Dermis blood vessel endothelial cell (primary cell): ENCODE measurements around the gene SETMAR. TPM values are rescaled to one million over a fixed set of nuclear protein-coding genes. Genes with fewer than 3 reads are reported as not detected.
A peak's percentile ranks its signal among the peaks of the same experiment; 100 is the strongest.
"Not testable (repeated sequence)": the region's sequence is repeated elsewhere in the genome, so short reads cannot be mapped to it uniquely, and the experiment has no call there.

ENCODE experiments used
- DNase-seq: peaks from one replicate; pipeline ENCODE4 v3.0.0; 2010
- total RNA-seq: library from RNA; depleted of rRNA; stranded (reverse); fragments of >200 nt; gene quantifications from 2 replicates; pipeline ENCODE4 v1.2.3, GENCODE V29; 2014

SETMAR gene
- 9.1 and 10.6 TPM in 2 replicates for total RNA-seq

DNA sequence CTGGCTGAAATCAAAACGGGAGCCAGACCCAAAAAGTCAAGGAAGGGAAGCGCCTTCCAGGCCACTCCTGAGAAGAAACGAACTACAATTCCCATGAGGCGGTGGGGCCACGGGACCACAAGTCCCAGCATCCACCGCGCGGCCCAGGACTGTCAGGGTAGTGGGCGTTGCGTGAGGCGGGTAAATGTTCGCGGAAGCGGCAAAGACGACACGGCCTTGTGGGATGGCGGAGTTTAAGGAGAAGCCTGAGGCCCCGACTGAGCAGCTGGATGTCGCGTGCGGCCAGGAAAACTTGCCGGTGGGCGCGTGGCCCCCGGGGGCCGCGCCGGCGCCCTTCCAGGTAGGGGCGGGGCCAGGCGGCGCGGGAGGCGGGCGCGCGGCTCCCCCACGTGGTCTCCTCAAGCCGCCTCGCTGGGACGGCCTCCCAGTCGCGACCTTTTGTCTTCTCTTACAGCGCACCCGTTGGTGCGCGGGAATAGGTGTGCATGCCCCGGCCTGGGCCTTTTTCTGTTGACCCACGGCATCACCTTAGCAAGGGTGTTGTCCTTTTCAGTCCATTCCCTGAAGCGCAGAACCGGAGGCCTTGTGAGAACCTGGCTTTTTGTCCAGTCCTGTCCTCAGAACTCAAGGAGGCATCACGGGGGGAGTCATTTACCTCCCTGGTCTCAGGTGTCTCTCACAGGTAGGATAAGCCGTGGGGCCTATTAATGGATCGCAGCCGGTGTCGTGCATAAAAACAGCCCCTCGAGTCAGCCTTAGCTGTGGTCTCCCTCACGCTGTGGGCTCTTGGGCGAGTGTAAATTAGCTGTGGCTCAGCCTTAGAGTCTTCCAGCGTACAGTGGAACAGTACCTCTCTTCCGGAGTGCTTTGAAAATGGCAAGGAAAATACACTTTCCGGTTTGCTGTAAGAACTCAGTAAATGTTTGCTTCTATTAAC, at the start of gene SETMAR:
Gene SETMAR, plus strand, starts transcription at position 183 of the 937 bp plus-strand sequence. Its CDS starts 2 bp downstream, at position 185.
- DNase-seq: peak; percentile 90

DNA sequence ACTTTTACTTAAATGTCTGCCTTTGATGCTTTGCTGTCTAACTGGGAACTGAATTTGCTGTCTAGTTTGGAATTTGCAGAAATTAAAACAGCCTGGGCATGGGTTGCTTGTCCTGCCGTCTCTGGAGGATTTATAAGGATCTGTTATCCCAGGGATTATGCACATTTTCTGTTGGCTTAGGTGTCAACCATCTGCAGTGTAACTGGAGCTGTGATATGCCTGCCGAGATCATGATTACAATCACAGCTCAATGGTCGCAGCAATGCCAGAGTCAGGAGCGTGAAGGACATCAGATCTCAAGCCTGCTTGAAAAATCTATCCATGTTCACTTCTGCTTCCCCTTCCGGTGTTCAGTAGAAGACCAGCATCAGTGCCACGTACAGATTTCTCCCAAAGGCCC, 41.8 kb upstream of the SETMAR start:
- DNase-seq: no peak

DNA sequence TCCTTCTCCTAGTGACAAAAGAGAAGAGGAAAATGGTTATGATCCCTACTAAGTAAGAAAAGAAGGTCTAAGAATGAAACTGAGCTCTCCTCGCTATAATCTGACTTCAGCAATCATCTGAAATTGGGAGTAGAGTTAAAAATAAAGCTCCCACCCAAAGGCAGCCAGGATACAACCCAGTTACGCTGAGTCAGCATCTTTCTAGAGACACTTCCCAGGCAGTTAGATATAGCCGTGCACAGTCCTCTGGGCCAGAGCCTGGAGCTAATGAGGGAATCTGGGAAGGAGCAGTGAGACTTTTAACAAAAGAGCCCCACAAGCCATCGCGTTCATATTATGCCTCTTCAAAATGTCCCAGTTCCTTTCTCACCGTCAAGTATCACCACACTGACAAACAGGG, 39.1 kb upstream of the SETMAR start:
- DNase-seq: no peak

DNA sequence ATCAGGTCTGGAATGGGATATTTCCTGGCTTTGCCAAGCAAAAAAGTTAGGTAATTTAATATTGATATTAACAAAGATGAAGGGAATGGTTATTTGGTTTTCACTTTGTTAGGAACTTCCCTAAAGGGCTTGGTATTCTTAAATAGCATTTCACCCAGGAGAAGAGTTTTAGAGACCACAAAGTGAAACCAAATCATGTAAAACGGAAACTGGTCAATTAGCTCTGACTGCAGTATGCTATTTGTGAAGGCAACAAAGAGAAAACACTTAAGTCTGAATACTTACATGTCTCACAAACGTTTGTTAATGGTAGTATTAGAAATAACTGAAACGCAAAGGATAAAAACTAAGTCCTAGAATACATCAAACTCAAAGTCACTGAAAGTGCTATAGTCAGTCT, 32.4 kb upstream of the SETMAR start:
- DNase-seq: no peak

DNA sequence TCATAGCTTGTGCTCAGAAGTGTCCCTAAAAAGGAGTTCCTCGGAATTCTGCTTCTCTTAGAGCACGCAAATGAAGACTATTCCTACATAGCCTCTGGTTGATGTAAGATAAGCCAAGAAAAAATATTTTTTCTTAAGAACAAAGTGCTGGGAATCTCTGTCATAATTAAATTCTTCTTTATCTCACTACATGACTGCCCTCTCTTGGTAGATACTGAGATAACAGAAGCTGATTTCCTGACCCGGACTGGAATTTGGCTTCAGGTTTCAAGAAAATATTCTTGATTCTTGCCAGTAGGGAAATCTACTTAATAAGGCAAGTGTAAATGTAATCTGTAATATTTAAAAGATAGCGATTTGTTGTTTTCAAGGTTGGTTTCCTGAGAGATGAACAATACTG, 31.3 kb upstream of the SETMAR start:
- DNase-seq: peak; percentile 49

DNA sequence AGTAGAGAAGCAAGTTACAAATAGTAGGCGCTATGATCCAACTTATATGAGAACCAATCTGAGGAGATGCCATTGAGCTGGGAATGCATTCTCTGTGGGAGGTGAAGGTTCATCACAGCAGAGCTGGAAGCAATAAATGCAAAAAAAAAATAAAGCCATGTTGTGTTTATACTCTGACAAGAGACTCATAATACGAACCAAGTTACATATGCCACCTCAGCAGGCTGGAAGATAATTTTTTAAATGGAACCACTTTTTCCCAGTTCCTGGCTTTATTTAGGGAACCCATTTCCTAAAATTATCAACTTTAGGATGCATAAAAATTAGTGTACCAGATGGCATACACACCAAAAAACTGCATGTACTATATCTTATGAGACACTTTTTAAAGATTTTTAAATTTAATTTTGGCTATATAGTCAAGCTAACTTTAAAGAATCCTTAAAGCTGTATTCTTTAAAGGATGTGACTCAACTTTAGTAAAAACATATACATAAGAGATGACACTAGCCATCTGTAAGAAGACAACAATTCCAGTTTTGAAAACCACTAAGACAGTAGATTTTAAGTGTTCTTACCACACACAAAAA, 23.6 kb upstream of the SETMAR start:
- no peak for DNase-seq

DNA sequence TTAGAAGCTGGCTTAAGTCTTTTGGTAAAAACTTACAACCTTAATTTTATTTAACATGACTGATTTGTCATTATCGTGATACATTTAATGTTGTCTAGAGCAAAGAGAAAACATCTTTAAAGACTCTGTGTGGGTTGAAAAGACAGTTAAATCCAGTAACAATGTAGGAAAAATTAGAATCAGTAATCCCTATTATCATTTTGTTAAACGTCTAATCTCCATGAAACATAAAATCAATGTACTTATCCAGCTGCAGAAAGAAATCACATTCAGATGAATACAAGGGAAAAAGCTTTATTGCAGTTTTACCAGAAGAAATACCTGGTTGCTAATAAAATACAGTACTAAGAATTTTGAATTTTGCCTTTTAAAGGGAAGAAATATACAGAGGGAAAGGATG, 21.2 kb upstream of the SETMAR start:
- no peak for DNase-seq

DNA sequence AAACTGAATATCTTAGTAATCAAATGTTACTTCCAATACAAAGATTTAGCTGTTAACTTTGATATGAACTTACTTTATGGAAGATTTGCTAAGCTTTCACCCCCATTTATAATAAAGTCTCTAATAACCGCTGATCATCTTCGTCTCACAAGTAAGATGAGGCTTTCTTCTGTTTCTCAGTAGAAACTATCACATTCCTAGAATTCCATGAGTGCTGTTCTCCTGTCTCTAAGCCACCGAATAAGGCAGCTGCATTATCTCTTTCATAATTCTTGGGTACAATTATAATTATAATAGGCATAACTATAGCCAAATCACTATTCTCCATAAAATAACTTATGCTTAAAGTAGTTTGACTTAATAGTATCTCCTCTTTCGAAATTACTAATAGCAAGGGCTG, 18.3 kb upstream of the SETMAR start:
- no peak for DNase-seq

DNA sequence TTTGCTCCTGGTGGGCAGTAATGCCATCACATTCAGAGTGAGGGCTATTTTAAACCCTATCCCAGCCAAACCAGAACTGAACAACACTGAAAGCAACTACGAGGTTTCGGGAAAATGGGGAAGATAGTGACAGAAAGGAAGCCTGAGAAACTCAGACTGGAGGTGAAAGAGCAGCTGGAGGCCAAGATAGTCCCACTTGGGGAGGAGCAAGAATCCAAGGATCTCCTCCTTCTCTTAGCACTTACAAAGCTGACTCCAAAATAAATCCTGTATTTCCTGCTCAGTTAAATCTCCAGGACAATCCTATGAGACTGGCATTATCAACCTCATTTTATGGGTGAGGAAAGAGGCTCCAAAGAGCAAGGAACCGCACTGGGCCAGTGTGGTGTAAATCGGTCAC, 14.1 kb upstream of the SETMAR start:
- DNase-seq: no peak

DNA sequence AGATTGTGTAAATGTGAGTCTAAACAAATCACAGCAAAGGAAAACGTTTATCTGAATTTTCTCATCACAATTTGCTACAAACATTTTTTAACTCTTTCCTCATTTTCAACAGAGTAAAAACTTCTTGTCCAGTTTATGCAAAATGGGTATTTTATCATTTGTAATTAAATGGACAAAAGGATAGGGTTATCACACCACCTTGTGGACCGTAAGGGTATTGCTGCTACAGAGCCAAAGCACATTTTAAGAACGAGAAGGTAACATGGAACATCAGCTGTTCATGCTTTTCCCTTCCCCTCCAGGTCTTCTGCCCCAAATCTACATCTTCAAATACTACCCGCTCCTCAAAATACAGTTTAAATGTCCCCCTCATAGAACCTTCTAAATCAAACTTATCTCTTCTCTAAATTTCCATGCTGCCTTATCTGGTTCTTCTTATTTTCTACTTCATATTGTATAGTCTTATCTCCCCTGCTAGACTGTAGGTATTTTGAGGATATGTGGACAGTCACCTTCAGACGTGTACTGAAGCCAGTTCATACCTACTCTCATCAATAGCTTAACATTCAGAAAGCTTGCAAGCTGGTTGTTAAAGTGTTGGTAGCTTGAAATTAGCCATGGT, 12.8 kb upstream of the SETMAR start:
- peak; percentile 71 for DNase-seq

DNA sequence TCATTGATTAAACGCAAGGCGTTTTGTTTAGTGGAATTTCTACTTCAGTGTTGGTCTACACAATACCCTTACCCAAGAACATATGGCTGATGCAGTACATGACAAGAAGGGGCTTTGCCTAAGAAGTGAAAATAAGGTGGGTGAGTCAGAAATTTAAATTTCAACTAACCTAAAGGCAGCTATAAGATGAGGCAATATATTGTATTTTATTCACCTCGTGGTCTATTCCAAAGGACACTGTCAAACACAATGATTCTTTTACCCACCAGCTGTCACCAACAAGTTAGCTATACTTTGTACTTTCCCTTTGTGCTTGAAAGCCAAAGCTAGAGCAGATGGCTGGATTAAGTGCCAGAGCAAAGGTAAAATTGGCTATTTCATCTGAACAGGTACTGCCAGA, 10.9 kb upstream of the SETMAR start:
- no peak for DNase-seq

DNA sequence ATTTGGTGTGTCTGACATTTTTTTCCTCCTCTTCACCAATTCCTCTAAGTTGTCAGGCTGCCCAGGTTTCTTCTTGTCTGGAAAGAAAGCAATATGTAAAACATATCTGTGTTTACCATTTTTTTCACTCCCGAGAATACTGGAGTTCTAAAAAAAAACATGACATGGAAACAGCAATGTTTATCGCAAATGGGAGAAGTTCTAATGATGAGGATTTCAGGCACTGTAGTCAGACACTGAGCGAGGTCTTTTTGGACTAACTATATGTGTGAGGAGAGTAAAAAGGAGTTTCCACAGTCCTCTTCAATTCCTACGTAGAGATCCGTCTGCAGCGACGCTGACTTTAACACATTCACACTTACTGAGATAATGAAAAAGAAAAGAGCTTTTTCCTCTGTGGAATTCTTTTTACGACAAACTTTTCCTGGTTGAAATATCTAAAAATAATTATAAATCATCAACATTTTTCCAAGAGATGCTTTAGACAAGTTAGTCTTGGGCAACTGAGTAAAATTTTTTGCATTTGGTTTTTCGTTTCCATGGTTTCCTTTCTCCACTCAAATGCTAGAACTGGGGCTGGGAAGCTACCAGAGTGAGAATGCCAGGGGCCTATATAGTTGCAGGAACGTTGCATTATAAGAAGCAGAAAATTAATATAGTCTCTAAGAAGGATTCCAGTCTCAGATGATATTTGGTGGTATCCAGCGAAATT, 8.4 kb upstream of the SETMAR start:
- no peak for DNase-seq

DNA sequence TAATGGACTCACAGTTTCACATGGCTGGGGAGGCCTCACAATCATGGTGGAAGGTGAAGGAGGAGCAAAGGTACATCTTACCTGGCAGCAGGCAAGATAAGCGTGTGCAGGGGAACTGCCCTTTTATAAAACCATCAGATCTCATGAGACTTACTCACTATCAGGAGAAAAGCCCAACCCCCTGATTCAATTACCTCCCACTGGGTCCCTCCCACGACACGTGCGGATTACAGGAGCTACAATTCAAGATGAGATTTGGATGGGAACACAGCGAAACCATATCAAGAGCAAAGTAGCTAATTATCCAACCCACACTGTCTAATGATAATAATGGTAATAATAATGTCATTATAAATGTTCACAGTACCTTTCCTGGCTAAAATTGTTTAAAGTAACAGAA, 6.7 kb upstream of the SETMAR start:
- not testable (repeated sequence) for DNase-seq

DNA sequence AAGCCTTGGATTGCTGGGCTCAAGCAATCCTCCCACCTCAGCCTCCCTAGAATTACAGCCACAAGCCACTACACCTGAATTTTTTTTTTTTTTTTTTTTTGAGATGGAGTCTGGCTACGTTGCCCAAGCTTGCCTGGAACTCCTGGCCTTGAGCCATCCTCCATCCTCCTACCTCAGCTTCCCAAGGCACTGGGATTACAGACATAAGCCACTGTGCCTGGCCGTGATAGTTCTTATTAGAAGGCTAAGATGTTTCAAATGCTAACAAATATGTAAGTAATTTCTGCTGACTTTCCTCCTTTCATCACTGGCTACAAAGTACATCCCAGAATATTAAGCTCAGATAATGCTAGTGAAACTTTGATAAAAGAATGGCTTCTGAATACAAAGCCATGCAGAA, 5.7 kb upstream of the SETMAR start:
- no peak for DNase-seq

DNA sequence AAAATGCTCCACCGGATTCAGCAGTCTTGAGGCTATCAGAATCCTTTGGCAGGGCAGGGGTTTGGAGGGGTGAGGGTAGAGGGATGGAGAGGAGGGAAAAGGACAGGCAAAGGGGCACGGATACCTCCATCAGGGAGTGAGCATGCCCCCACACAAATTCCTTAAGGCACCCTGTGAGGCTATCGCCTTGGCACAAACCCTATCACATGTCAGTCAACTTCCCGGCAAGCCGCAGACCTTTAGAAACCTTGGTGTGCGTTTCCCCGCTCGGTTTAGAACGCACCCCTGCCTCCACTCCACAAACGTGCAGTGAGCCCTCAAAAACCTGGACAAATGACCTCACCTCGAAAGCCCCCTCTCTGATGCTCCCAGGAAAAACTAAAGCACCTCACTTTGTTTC, 422 bp upstream of the SETMAR start:
- DNase-seq: no peak

DNA sequence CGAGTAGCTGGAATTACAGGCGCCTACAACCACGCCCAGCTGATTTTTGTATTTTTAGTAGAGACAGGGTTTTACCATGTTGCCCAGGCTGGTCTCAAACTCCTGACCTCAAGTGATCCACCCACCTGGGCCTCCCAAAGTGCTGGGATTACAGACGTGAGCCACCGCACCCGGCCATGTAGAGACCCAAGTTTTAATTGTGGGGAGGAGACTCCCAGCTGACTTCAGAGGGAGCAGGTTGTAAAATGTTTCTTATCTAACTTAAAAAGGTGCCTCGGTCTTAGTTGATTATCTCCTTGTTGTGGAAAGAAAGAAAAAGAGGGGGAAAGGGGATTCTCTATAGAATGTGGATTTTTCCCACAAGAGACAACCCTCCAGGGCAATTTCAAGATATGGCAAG, 2.0 kb downstream of the SETMAR start:
- DNase-seq: not testable (repeated sequence)

DNA sequence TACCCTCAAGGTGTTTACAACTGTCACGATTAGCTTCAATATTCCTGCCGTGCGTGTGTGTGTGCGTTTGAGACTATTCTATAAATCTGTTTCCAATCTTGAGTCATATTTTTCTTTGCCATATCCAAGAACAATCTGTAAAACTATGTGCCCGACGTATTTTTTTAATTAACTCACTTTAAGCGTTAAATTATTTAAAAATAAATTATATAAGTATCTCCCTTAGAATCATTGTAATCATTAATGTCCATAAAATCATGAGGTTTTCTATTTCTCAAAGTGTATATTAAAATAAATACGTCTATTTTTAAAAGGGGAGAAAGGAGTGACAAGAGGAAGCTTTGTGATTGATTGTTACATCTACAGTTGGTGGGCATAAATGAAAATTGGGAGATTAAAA, 2.9 kb downstream of the SETMAR start:
- no peak for DNase-seq

DNA sequence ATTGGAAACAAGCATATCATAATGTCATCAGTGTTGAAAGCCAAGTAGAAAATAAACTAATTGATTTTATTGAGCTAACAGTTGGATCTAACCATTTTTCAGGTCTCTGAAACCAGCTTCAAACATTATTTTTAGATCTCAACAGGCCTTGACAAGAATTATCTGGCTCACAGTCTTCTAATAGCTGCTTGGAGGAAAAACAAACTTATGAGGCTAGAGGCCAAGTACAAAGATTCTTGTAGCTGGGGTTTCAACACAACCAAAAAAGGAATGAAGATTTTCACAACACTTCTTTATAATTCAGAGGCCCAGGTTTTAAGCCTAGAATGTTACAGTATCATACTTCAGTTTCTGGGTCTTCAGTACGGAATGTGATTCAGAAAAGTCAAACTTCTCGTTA, 3.7 kb downstream of the SETMAR start:
- no peak for DNase-seq

DNA sequence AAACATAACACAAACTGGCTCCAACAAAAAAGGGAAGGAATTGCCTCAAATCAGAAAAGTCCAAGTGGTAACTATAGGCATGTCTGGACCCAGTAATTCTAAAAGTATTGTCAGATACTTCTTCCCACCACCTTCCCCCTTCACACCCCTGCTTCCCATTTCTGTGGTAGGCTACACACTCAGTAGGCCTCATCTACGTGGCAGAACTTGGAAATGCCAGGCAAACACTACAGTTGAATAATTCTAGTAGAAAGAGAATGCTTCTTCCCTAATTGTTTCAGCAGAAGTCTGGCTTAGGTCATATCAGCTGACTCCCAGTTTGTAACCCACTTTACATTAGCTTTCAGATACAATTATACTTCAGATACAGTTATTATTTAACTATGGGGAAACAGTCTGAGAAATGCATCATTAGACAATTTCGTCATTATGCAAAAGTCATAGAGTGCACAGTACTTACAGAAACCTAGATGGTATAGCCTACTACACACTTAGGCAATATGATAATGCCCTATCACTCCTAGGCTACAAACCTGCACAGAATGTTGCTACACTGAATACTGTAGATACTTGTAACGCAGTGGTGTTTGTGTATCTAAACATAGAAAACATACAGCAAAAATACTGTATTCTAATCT, 6.4 kb downstream of the SETMAR start:
- DNase-seq: no peak

DNA sequence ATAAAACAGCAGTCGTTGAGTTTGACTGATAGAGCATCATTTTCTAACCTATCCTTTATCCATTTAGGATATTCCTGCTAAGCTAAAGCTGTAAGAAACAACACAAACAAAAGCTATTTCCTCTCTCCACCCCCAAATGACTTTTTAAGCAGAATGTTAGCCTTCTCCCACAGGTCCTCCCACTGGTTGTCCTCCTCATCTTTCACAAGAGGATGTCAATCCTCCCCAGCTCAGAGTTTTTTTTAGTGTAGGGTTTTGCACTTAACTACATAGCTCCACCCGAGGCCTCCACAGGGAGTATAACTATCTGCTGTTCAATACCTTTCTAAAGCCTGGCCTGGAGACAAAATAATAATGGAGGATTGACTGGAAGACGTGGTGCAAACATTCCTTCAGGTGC, 7.8 kb downstream of the SETMAR start:
- DNase-seq: no peak

DNA sequence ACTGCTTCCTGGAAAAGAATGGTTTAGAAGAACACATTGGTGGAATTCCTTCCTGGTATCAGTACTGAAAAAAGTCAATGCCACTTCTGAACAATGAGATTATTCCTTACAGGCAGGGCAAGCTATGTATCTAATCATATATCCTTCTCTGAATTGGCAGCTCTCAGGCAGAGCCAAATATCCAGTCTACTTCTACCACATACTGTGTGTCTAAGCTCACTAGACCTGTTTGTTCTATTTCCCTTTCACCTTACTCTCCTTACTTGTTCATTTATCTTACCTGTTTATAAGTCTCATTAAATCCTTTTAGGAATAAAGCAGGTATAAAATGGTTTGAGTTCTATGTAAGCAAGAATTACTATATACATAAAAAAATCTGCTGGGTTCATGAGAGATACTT, 8.3 kb downstream of the SETMAR start:
- DNase-seq: no peak

DNA sequence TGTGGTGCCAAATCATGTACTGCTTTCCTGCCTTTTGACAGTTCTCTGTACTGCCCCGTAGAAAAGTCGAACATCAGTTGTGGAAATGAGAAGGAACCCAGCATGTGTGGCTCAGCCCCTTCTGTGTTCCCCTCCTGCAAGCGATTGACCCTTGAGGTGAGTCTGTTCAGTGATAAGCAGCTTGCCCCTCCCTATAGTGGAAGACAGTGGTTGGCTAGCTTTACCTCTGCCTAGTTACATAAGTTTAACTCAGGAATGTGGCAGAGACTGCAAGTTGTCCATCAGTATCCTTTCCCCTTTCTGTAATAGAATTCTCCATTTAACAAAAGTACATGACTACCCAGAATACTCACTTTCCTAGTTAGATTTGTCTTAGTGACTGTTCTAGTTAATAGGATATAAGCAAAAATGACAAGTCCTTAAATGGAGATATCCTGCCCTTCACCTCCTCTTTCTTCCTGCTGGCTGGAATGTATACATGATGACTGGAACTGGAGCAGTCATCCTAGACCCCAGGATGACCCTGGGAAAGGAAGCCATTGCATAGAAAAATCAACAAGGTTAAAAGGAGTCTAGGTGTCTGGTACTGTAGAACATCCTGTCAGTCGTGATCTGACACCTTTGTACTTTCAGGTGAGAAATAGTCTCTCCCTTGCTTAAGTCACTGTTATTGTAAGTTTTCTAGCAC, 10.6 kb downstream of the SETMAR start:
- DNase-seq: peak; percentile 22
